H9 (cell line): ENCODE data around the gene SGIP1. TPM values are rescaled to one million over a fixed set of nuclear protein-coding genes. Genes with fewer than 3 reads are reported as not detected.

Source experiments
- DNase-seq: peaks from one replicate; pipeline ENCODE4 v3.0.0-alpha.2; 2017
- H2AFZ ChIP-seq: one replicate; pipeline ENCODE4 v1.6.1; 2013; ENCODE audit warnings: mild to moderate bottlenecking, low read length, control low read depth, moderate library complexity
- H2AK5ac ChIP-seq: 2 replicates; pipeline ENCODE4 v1.6.1; 2013; ENCODE audit warnings: low read length, control low read depth, mixed read lengths; ENCODE audit not compliant: insufficient read length
- H2BK120ac ChIP-seq: one replicate; pipeline ENCODE4 v1.6.1; 2013; ENCODE audit warnings: low read depth, mild to moderate bottlenecking, low read length, control low read depth, inconsistent platforms; ENCODE audit not compliant: poor library complexity, severe bottlenecking
- H2BK12ac ChIP-seq: 2 replicates; pipeline ENCODE4 v1.6.1; 2013; ENCODE audit warnings: low read length, control low read depth, mixed read lengths, low read depth; ENCODE audit not compliant: insufficient read length
- H2BK15ac ChIP-seq: 2 replicates; pipeline ENCODE4 v1.6.1; 2013; ENCODE audit warnings: low read depth, low read length, control low read depth
- H2BK20ac ChIP-seq: one replicate; pipeline ENCODE4 v1.6.1; 2013; ENCODE audit warnings: low read depth, mild to moderate bottlenecking, low read length, control low read depth, inconsistent platforms; ENCODE audit not compliant: poor library complexity, severe bottlenecking
- H2BK5ac ChIP-seq: 2 replicates; pipeline ENCODE4 v1.6.1; 2013; ENCODE audit warnings: low read length, control low read depth, mixed read lengths; ENCODE audit not compliant: insufficient read length
- H3K14ac ChIP-seq: 2 replicates; pipeline ENCODE4 v1.6.1; 2013; ENCODE audit warnings: low read length, control low read depth; ENCODE audit not compliant: insufficient read depth
- H3K18ac ChIP-seq: 2 replicates; pipeline ENCODE4 v1.6.1; 2013; ENCODE audit warnings: low read depth, mild to moderate bottlenecking, mixed read lengths, low read length, control low read depth; ENCODE audit not compliant: insufficient read length
- H3K23ac ChIP-seq: 2 replicates; pipeline ENCODE4 v1.6.1; 2013; ENCODE audit warnings: low read length, control low read depth, mixed read lengths, low read depth; ENCODE audit not compliant: insufficient read length
- H3K23me2 ChIP-seq: 2 replicates; pipeline ENCODE4 v1.6.1; 2013; ENCODE audit warnings: low read depth, mild to moderate bottlenecking, mixed read lengths, low read length, control low read depth; ENCODE audit not compliant: insufficient read length, poor library complexity, severe bottlenecking
- H3K27ac ChIP-seq: 2 replicates; pipeline ENCODE4 v1.5.1; 2013; ENCODE audit warnings: low read length, control low read depth, mixed read lengths, low read depth; ENCODE audit not compliant: insufficient read length
- H3K27me3 ChIP-seq: 2 replicates; pipeline ENCODE4 v1.6.1; 2013; ENCODE audit warnings: low read length, control low read depth, inconsistent platforms; ENCODE audit not compliant: insufficient read depth
- H3K4ac ChIP-seq: 2 replicates; pipeline ENCODE4 v1.6.1; 2013; ENCODE audit warnings: low read depth, mild to moderate bottlenecking, control low read depth, inconsistent platforms, low read length, moderate library complexity
- H3K4me1 ChIP-seq: 2 replicates; pipeline ENCODE4 v1.6.1; 2013; ENCODE audit warnings: low read length, control low read depth, inconsistent platforms; ENCODE audit not compliant: insufficient read depth
- H3K4me2 ChIP-seq: 2 replicates; pipeline ENCODE4 v1.6.1; 2013; ENCODE audit warnings: low read length, control low read depth, mixed read lengths; ENCODE audit not compliant: insufficient read length, insufficient read depth
- H3K56ac ChIP-seq: 2 replicates; pipeline ENCODE4 v1.6.1; 2013; ENCODE audit warnings: low read depth, mild to moderate bottlenecking, mixed read lengths, low read length, control low read depth; ENCODE audit not compliant: insufficient read length
- H3K79me1 ChIP-seq: 2 replicates; pipeline ENCODE4 v1.6.1; 2013; ENCODE audit warnings: low read depth, mild to moderate bottlenecking, moderate library complexity, low read length, control low read depth, inconsistent platforms; ENCODE audit not compliant: insufficient read depth, poor library complexity, severe bottlenecking
- H3K79me2 ChIP-seq: 2 replicates; pipeline ENCODE4 v1.6.1; 2013; ENCODE audit warnings: low read length, control low read depth, inconsistent platforms; ENCODE audit not compliant: insufficient read depth
- H3K9ac ChIP-seq: 2 replicates; pipeline ENCODE4 v1.6.1; 2013; ENCODE audit warnings: low read length, control low read depth, mixed read lengths; ENCODE audit not compliant: insufficient read length; ENCODE audit errors: extremely low read depth
- H3K9me3 ChIP-seq: one replicate; pipeline ENCODE4 v1.6.1; 2013; ENCODE audit warnings: low read depth, low read length, inconsistent platforms; ENCODE audit not compliant: control insufficient read depth
- H3T11ph ChIP-seq: one replicate; pipeline ENCODE4 v1.6.1; 2013; ENCODE audit warnings: mild to moderate bottlenecking, low read length, control low read depth, inconsistent platforms
- H4K20me1 ChIP-seq: one replicate; pipeline ENCODE4 v1.6.1; 2013; ENCODE audit not compliant: control insufficient read depth, insufficient read length, insufficient read depth
- H4K5ac ChIP-seq: 2 replicates; pipeline ENCODE4 v1.6.1; 2013; ENCODE audit warnings: low read depth, mild to moderate bottlenecking, mixed read lengths, low read length, control low read depth; ENCODE audit not compliant: insufficient read length
- H4K8ac ChIP-seq: replicated peaks from 2 replicates; pipeline ENCODE4 v1.6.1; 2013; ENCODE audit warnings: low read length, control low read depth, mixed read lengths, low read depth; ENCODE audit not compliant: insufficient read length
- H4K91ac ChIP-seq: 2 replicates; pipeline ENCODE4 v1.6.1; 2013; ENCODE audit warnings: low read depth, mild to moderate bottlenecking, moderate library complexity, mixed read lengths, low read length, control low read depth; ENCODE audit not compliant: insufficient read length
- H3K27ac Mint-ChIP-seq, 3 experiments: 2 replicates in 2 of 3; 3 replicates in 1 of 3; pipeline ENCODE4 v1.8.0; 2020 to 2021; ENCODE audit warnings: mixed read lengths in 3 of 3, mild to moderate bottlenecking in 1 of 3, moderate library complexity in 1 of 3
- H3K27me3 Mint-ChIP-seq: 2 replicates; pipeline ENCODE4 v1.8.0; 2021; ENCODE audit warnings: low read depth, mild to moderate bottlenecking, moderate library complexity, mixed read lengths
- H3K36me3 Mint-ChIP-seq, 3 experiments: 2 replicates in 2 of 3; 3 replicates in 1 of 3; pipeline ENCODE4 v1.8.0; 2020 to 2021; ENCODE audit warnings: low read depth in 3 of 3, mixed read lengths in 3 of 3; ENCODE audit not compliant: insufficient read depth in 1 of 3
- H3K4me1 Mint-ChIP-seq, 2 experiments: 2 replicates each; pipeline ENCODE4 v1.8.0; 2020; ENCODE audit warnings: mixed read lengths in 2 of 2
- H3K4me3 Mint-ChIP-seq, 2 experiments: 2 replicates in 1 of 2; 3 replicates in 1 of 2; pipeline ENCODE4 v1.8.0; 2020 to 2021; ENCODE audit warnings: mild to moderate bottlenecking in 2 of 2, mixed read lengths in 2 of 2, moderate library complexity in 1 of 2
- H3K9me3 Mint-ChIP-seq, 2 experiments: 2 replicates in 1 of 2; 3 replicates in 1 of 2; pipeline ENCODE4 v1.8.0; 2020; ENCODE audit warnings: mild to moderate bottlenecking in 2 of 2, mixed read lengths in 2 of 2, moderate library complexity in 1 of 2
- WGBS: extraction: QIAGEN DNeasy Blood & Tissue Kit; methylation state at CpG from one replicate; pipeline ENCODE4 v1.1.7; 2013; ENCODE audit warnings: missing lambda C conversion rate, low lambda C conversion rate, mixed read lengths; ENCODE audit not compliant: insufficient read length; ENCODE audit errors: extremely low coverage; 5-methylcytosine and 5-hydroxymethylcytosine counted together
- total RNA-seq: library from RNA; stranded (reverse); gene quantifications from 2 replicates; pipeline ENCODE4 v1.2.1, GENCODE V29; 2021
- TF ChIP-seq, protein P1 (sequence below): fragments of 200-600 bp; sonication (generic); conservative IDR thresholded peaks from 3 replicates; pipeline ENCODE4 v1.8.0; 2021; ENCODE audit warnings: antibody characterized with exemption, mild to moderate bottlenecking

Gene SGIP1
- total RNA-seq, 1 experiment from 2014 or later = 1.5 TPM

DNA sequence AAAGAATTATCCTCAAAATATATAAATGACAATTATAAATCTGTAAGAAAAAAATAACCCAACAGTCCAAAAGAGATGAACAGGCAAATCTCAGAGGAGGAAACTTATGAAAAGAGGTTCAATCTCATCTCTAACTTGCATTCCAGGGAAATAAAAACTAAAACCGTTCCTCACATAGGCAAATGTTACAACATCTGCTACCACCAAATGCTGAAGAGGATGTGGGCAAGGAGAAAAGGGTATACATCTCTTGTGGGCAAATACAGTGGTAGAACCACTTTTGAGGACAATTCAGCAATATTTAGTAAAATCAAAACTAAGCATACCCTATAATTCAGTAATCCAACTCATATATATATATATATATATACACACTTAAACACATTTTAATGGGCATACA, 33.7 kb upstream of the SGIP1 start:
- Histone ChIP-seq H3K4ac (no peak overlapping the region), H4K91ac (no peak overlapping the region), H3K56ac (no peak overlapping the region), H2BK5ac (no peak overlapping the region), H3K18ac (no peak overlapping the region), H2BK120ac (no peak overlapping the region), H3K9ac (no peak overlapping the region), H3K27me3 (no peaks in the 10 kb centered on the region), H2AK5ac (no peak overlapping the region), H2AFZ (no peak overlapping the region), H4K20me1 (no peaks in the 10 kb centered on the region), H3K23me2 (no peaks in the 10 kb centered on the region), H3K4me2 (no peak overlapping the region), H3K14ac (no peak overlapping the region), H2BK12ac (no peak overlapping the region), H2BK20ac (no peak overlapping the region), H3K79me1 (no peaks in the 10 kb centered on the region), H3K9me3 (no peaks in the 10 kb centered on the region), H3K23ac (no peak overlapping the region), H4K8ac (no peak overlapping the region), H2BK15ac (no peak overlapping the region), H4K5ac (no peak overlapping the region), H3K27ac (no peak overlapping the region), H3K4me1 (no peaks in the 10 kb centered on the region), H3T11ph (no peak overlapping the region), H3K79me2 (no peaks in the 10 kb centered on the region)
- H3K36me3 Mint-ChIP-seq = no peaks in the 10 kb centered on the region
- WGBS = no CpG with 5 or more reads among the region's 1 CpG
- no peak overlapping the region for H3K4me3 Mint-ChIP-seq
- no peaks in the 10 kb centered on the region for H3K27me3 Mint-ChIP-seq
- no peak for DNase-seq
- TF ChIP-seq, protein P1, sequence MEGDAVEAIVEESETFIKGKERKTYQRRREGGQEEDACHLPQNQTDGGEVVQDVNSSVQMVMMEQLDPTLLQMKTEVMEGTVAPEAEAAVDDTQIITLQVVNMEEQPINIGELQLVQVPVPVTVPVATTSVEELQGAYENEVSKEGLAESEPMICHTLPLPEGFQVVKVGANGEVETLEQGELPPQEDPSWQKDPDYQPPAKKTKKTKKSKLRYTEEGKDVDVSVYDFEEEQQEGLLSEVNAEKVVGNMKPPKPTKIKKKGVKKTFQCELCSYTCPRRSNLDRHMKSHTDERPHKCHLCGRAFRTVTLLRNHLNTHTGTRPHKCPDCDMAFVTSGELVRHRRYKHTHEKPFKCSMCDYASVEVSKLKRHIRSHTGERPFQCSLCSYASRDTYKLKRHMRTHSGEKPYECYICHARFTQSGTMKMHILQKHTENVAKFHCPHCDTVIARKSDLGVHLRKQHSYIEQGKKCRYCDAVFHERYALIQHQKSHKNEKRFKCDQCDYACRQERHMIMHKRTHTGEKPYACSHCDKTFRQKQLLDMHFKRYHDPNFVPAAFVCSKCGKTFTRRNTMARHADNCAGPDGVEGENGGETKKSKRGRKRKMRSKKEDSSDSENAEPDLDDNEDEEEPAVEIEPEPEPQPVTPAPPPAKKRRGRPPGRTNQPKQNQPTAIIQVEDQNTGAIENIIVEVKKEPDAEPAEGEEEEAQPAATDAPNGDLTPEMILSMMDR = no peak
- H3K27ac Mint-ChIP-seq = no peak overlapping the region
- H3K9me3 Mint-ChIP-seq = no peaks in the 10 kb centered on the region
- H3K4me1 Mint-ChIP-seq = no peaks in the 10 kb centered on the region
